Ramos (cell line): ENCODE results near the gene TLX1.

ENCODE experiments used
- in situ Hi-C: fragments of 300-500 bp; cut with MboI; formaldehyde crosslinking; loops from one replicate; pipeline ENCODE4 v1.14.3; 2022; ENCODE audit warnings: low sequenced_read_pairs; ENCODE audit not compliant: unreplicated experiment

Gene TLX1

DNA sequence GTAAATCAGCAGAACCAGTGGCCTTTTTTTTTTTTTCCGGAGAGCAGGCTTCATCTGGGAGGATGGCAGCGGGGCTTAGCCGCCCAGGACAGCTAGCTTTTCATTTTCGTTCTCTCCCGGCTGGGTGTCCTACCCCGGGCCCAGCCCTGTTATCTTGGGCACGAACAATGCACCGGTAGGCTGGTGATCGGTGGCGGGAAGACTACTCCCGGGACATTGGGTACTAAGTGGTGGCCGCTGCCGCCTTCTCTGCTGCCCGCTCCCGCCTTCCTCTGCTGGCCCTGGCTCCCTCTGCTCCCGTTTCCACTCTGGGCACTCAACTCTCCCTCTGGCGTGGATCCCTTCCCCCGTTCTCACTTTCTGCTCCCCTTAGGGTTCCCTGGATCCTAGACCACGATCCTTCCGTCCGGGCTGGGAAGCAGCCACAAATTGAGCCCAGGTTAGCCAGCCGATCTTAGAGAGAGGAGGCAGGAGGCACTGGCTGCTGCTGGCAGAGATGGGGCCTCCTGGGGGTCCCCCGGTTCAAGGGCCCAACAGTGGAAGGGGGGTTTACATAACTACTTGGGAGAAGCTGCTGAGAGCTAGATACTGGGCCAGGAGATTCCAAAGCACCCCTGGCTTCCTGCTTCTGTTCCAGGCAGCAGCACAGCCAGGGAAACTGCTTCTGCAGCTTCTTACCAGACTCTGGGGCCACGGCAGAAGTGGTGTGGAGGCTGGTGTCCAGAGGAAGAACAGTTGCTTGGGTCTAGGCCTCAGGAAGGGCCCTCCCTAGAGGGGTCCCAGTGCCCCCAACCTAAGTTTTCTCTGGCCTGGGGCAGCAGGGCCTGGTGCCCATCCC is 1.8 kb downstream of the TLX1 start:
- in situ Hi-C loops, result no loop called here

DNA sequence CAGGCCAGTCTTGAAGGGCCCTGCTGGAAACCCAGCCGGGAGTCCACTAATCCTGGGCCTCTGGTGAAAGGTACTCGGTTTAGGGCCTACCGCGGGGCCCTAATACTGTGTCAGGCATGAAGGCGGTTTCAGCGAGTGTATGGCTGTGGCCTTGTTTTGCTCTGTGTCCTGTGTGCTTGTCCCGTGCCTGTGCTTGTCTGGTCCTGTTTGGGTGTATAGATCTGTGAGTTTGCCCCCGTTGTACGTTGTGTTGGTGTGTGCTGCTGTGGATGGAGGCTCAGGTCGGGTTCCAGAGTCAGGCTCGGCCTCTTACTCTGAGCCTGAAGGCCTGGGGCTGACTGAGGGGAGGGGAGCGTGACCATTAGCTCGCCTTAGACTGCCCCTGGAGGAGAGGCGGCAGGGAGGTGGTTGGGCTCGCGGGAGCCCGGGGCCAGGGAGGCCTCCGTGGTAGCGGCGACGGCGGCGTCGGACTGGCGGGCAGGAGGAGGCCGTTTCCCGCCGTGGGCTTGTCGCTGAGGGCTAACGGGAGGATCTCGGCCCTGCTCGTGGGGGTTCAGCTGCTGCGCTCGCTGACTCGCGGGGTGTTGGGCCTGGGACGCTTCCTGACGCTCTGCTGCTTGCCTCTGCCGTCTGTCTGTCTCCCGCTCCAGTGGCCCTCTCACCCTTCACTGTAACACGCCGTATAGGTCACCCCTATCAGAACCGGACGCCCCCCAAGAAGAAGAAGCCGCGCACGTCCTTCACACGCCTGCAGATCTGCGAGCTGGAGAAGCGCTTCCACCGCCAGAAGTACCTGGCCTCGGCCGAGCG is 2.6 kb downstream of the TLX1 start:
- in situ Hi-C loops, result no loop called here

DNA sequence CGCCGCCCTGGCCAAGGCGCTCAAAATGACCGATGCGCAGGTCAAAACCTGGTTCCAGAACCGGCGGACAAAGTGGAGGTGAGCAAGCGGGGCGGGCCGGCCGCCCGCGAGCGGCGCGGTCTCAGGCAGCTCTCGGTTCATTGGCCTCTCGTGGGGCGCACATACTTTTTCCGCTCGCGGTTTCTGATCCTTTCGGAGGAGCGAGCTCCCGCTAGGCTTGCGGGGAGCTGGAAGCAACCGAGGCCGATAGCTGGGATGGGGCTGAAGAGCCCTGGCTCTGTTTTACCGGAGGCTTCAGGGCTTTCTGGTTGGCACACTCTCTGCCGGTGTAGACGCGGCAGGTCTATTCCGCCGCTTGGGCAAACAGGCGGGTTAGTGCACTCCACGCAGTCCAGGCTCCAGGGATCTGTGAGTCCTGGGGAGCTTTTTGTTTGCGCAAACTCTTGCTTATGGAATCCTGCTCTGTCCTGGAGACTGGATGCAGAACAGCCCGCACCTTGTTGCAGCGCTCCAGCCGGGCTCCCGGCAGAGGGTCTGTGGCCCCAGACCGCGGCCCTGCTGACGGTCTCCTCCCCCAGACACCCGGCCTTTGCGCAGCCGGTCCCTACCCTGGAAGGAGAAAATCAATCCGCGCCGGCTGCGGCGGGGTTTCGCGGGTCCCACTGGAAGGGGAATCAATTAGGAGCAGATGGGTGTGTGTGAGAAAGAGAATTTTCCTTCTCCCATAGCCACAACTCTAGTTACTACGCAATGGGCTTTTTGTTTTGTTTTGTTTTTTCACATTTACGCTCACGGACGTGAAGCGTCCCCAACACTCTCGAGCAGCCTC is 3.4 kb downstream of the TLX1 start:
- in situ Hi-C loops, result no loop called here

DNA sequence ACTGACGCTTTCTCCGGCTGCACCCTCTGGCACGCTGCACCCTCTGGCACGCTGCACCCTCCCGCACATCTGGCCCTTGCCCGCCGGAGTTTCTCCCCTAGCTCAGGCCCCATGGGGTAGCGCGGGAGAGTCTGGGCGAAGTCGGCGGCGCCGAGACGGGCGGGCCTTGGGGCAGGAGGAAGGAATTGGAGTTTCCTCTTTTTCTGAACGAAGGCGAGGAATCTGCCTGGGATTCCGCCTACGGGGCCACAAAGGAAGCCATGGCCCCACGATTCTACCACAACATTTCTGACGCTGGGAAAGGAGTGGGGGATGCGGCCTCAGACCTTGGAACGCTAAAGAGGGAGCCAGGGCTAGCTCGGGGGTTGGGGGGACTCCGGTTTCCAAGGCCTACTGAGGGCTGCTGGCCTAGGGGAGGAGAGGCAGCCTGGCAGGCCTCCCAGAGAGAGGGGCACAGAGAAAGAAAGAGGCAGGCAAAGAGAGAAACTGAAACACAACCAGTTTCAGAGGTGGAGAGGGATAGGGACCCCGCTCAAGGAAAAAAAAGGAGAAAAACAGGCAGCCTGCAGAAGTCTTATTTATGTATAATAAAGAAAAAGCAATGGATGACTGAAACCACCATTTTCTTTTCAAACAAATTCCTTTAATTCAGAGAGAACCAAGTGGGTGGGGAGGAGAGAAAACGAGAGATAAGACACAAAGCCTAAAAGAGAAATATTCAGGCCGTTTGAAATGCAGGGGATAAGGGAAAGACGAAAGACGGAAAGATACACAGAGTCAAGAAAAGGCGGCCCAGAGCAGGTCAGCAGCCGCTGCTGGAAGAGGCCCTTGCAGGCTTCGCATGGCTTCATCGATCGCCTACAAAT is 4.3 kb downstream of the TLX1 start:
- in situ Hi-C loops, result no loop called here

DNA sequence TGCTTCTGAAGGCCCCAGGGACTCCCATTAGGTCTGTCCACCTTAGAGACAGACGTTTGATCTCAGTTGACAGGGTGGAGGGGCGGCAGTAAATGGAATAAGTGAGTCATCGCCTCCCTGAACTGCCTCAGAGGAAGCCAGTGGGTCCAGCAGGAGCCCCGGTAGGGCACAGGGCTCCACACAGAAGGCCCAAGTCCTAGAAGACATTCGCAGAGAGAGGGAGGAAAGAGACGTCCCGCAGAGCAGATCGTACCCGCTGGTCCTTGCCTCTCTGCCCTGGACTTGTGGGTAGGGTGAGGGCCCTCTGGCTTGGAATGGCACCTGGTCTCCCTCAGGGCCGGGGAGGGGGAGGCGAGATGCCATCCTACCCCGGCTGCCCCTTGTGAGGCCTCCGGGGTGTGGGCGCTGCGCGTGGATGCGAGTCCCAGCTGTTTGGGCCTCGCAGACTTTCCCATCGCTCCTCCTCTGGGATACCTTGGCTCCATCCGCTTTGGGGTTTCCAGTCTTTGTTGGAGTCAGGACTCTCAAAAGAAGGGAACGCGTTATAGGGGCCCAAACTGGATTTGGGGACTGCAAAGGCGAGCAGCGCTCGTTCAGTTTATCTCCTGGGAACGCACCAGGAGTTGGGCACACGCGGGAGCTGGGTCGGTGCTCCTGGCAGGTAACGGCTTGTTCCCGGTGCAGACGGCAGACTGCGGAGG is 5.1 kb downstream of the TLX1 start:
- in situ Hi-C loops, result no loop called here

DNA sequence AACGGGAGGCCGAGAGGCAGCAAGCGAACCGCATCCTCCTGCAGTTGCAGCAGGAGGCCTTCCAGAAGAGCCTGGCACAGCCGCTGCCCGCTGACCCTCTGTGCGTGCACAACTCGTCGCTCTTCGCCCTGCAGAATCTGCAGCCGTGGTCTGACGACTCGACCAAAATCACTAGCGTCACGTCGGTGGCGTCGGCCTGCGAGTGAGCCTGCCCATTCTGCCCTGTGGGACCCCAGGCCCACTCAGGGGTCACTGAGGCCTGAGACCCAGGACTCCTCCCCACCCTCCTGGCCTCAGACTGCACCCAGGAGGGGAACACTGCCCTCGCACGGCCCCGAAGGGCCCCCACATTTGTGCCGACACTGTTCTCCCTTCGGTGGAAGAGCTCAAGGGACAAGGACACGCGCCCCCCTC is 5.6 kb downstream of the TLX1 start:
- in situ Hi-C loops, result no loop called here

DNA sequence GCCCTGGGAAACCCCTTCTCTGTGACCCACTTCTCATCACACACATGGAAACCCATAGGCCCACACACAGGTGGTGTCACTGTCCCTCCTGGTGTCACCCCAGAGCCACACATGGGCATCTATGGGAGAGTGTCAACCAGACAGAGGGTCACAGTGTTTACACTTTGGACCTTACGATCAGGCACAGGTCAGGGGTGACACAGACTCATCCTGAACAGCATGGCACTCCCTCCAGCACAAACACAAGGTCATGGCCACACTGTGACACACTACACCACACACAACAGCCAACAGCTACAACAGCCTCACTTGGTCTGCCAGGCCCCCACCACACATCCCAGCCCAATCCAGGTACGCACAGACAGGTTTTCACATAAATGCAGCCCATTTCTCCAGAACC is 6.2 kb downstream of the TLX1 start:
- in situ Hi-C loops, result no loop called here

DNA sequence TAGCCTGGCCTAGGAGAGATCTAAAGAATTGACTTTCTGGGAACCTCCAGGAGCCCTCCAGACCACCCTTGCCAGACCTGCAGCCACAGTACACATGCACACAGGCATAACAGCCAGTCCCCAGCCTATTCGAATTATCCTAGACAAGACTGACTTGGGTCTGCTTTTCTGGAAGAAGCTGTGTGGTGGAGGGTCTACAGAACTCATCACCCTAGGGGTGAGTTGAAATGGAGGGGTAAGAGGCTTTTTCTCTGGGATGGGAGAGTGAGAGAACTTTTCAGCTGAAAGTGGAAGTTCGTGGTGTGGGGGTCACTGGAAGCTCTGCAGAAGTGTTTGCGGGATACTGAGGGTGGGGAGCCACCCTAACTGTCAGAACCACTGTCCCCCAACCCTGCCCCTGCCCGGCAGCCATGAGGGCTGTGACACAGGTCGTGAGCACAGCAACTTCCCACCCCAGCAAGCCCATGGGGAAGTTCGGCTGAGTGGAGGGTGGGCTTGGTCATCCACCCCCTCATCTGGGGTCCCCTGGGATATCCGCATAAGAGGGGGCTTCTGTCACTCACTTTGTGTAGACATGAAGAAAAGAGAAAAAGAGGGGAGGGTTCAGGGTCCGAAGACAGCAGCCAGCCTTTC is 7.8 kb downstream of the TLX1 start:
- in situ Hi-C loops, result no loop called here

DNA sequence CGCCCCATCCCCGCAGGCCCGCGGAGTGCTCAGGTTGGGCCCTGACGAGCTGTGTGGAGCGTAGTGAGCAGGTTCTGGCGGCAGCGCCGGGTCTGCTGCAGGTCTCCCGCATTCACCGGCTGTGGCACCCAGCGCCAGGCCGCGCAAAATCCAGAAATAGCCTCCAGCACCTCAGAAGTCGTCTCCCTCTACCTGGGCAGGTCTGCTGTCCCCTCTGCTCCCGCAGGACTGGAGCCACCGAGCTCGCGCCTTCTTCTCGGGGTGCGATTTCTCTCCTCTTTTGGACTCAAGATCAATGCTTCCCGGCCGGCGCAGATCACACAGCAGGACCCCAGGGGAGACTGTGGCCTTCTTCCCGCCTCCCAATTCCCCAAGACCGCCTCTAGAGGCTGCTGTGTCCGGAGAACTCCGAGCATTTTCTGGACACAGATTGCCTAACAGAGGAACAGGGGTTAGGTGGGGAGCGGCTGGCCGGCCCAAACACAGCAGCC is 8.4 kb downstream of the TLX1 start:
- in situ Hi-C loops, result no loop called here

DNA sequence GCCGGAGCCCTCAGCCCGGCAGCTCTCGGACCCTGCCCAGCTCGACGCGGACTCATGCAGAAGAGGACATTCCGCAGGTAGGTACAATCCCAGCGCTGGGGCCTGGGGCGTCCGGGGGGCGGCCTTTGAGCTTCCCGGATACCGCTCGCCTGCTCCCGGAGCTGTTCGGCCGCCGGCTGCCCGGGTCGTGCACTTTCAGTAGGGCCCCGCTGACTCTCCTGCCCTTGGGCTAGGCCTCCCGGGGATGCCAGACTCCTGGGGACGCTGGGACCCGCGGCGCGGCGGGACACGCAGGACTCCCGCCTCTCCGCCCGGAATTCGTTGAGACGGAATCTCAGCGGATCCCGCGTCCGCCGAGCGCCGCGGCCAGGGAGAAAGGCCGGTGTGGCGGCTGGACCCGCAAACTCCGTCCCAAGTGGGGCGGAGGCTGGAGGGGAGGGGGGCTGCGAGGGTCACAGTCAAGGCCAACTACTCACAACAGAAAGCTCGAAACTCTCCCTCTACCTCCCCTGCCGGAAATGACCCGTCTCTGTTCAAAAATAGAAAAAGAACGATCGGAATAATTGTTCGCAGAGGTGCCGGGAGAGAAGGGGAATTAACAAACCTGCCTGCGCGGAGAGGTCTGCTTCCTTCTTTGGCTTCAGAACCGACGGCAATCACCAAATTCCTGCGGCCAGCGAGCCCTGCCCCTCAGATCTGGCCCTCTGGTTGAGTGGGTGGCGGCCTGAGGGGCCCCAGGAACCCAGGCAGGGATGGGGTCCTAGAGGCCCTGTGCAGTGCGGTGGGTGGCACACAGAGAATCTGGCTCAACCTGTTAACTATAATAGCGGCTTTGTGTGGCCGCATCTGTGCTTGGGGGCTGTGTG is 9.2 kb downstream of the TLX1 start:
- in situ Hi-C loops, result loop anchor here (5.0 kb wide), 2 partner anchors 38 to 103 kb away; no protein-coding TSS in a partner anchor

DNA sequence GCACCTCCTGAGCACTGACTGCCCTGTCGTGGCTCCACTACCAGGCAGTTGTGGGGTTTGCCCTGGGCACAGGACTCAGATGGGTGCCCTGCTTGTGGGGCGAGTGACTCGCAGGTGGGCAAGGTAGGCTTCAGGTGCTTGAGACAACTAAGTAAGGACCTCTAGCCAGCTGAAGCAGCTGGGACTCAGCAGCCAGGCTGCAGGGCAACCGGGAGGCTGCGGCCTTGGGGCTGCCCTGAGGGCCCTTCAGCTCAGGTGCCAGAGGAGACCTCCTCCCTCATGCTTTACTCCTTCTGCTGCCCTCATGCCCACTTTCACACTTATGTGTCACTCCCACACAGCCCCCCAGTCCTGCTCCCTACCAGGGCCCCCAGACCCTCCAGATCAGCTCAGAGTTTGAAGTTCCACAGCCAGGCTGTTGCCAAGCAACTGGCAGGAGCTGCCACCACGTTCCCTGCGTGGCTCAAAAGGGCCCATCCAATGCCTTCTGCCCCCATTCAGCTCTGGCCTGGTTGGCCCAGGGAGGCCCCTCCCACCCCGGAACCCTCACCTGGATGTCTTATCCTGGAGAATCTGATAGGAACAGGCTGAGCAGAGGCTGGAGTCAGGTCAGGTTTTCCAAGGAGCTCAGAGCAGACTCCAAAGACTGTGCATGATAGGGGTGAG is 10.0 kb downstream of the TLX1 start:
- in situ Hi-C loops, result loop anchor here (5.0 kb wide), 2 partner anchors 39 to 104 kb away; no protein-coding TSS in a partner anchor

DNA sequence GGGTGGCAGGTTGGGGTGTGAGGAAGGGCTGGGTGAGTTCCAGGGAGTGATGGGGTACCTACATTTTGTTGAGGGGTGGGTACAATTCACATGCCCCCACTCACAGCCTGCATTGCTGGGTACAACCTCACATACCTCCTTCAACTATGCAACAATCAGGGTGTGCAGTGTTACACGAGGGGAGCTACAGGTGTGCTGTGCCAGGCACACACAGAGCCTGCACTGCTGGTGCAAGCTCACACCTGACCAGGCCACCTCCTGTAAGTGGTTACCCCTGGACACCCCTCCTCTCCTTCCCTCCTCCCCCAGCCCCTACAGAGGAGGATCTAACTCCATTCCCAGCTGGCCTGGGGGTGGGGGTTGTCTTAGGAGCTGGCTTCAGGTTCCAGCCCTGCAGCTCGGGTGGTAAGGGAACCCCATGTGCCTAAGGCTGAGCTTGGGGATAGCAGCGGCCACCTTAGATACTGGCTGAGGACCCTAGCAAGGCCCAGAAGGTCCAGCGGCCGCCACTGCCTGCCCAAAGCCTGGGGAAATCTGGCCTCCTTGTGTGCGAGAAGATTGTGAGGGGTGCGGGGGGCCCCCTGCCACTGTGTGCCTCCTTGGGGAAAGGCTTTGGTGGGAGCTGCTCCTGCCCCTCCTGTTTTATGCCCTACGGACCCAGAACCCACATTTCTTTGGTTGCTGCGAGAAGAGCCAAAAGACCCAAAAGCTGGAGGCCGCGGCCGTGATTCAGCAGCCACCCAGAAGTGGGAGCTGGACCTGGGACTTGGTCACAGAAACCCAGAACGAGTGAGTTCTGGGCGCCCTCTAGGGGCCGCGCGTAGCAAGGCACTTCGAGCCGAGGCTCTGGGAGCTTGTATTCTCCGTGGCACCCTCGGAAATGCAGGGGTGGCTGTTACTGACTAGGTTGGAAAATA is 10.8 kb downstream of the TLX1 start:
- in situ Hi-C loops, result loop anchor here (5.0 kb wide), 2 partner anchors 40 to 105 kb away; no protein-coding TSS in a partner anchor

DNA sequence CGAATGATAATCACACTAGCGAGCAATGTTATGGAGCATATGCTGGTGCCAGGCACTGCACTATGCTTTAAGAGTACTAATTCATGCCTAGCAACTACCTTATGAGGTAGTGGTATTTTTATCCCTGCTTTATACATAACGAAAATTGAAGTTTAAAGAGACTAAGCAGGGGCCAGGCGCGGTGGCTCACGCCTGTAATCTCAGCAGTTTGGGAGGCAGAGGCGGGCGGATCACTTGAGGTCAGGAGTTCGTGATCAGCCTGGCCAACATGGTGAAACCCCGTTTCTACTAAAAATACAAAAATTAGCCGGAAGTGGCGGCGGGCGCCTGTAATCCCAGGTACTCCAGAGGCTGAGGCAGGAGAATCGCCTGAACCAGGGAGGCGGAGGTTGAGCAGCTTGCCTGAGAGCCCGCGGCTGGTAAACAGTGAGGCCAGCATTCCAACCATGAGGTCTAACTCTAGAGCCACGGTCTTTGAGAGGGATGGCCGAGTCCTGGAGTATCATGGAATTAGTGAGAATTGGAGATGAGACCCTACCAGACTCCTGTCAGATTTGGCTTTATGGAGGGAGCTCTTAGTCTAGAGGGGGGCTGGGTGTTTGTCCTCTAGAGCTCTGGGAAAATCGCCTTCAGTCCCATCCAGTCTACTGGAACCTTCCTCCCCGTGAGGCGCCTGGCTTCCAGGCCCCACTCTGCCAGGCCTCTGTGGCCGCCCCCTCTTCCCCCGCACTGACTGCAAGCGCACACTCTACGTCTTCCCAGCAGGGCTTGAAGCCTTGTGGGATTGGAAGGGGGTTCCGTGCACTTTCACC is 11.6 kb downstream of the TLX1 start:
- in situ Hi-C loops, result loop anchor here (5.0 kb wide), 2 partner anchors 40 to 105 kb away; no protein-coding TSS in a partner anchor

DNA sequence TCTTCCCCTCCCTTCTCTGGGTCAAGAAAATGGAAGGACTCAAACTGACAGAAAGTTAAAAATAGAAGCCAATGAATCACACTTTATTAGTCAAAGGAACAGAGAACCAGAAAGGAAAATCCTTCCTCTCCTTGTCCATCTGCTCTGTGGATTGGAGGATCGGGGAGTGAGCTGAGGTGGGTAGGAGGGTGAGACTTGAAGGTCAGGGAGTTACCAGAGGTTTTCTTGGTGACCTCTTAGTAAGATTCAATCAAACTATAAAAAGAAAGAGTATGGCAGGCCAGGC is 12.2 kb downstream of the TLX1 start:
- in situ Hi-C loops, result loop anchor here (5.0 kb wide), 2 partner anchors 41 to 106 kb away; no protein-coding TSS in a partner anchor

DNA sequence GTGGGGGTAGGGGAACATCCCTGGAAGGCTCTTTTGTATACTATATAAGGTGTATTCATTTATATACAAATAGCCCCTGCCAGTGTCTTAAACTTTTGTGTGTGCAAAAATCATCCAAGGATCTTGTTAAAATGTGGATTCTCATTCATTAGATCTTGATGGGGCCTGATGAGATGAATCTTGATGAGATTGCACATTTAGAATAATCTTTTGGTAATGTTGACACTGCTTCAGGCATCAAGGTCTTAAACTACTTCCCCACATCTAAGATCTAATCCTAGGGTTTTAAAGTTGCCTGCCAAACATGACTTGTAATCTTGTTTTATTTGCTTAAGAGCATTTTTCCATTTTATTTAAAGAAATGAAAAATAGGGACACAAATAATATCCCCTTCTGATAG is 13.0 kb downstream of the TLX1 start:
- in situ Hi-C loops, result loop anchor here (5.0 kb wide), 2 partner anchors 42 to 107 kb away; no protein-coding TSS in a partner anchor
